CD4-positive, alpha-beta T cell treated with Interleukin-15 for 4 hours (primary cell): ENCODE data around the gene WDPCP.
A peak's percentile ranks its signal among the peaks of the same experiment; 100 is the strongest.
"Not testable (repeated sequence)": the region's sequence is repeated elsewhere in the genome, so short reads cannot be mapped to it uniquely, and the experiment has no call there.

Experiments
- DNase-seq: peaks from one replicate; pipeline ENCODE4 v3.0.0-alpha.2; 2020; ENCODE audit warnings: low spot score

Gene WDPCP

DNA sequence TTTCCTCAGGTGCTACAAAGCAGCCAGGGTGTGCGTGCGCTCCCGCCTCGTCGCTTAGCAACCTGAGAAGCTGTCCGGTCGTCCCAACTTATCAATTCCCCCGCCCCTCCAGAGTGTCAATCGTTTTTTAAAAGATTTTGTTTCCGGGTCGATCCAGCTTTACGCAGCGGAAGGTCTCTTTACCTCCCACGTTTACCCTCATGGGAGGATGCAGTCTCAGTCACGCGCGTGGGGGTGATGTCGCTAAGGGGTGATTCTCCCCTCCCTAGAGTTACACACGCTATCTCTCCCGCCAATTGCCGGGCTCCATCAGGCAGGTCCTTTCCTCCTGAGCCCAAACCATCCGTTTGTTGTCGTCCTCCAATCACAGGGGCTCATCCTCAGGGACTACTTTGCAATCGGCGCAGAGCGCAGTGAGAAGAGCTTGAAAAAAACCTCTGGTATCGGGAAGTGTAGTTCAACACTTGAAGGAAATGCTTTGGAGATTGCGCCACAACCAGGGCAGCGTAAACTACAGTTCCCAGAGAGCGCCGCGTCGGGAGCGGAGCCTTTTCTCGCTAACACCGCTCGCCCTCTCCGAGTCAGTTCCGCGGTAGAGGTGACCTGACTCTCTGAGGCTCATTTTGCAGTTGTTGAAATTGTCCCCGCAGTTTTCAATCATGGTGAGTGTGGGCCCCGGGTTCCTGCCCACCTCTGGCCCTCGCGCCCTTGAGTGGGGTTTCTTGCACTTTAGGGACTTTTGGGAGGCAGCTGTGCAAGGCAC, at the start of gene WDPCP, which contains the start of gene MDH1:
TSS of gene WDPCP (minus strand) at position 93 of the 763 bp plus-strand sequence. CDS start 206 bp downstream, outside the sequence.
TSS of gene MDH1 (plus strand) at position 579 of the 763 bp plus-strand sequence. CDS start at position 660, 81 bp downstream.
- peak; percentile 96 for DNase-seq

DNA sequence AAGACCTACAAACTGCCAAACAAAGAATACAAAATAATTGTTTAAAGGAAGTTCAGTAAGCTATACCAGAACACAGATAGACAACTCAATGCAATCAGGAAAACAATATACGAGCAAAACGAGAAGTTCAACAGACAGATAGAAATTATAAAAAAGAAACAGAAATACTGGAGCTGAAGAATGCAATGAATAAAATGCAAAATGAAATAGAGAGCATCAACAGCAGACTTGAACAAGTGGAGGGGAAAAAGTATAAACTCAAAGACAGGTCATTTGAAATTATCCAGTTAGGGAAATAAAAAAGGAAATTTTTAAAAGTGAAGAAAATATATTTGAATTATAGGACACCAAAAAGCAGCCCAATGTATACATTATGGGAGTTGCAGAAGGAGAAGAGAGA, 44.1 kb upstream of the WDPCP start:
- DNase-seq = no peak

GRCh38 chr2:63631501-63631900, 43.2 kb upstream of the WDPCP start:
- DNase-seq = no peak

DNA sequence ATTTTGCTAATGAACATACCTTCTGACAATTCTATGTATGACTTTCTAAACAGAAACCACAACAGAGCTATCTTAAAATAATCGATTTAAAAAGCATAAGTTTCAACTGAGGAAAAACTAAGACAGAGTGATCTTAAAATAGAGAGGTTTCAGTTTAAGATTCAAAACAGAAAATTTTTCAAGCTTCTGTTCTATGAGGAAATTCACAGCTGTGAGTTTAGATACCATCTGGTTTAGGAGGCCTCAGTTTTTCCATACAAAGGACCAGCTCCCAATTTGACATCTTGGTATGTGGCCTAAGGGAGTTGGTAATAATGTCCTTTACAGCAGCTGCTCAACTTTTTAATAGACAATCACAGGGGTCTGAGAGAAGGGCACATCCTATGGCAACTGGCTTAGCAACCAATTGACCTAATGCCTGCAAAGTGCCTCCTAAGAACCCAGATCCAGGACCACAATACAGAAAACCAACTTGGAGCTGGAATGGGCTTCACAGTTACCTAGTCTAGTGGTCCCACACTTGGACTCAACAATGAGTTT, 40.2 kb upstream of the WDPCP start:
- no peak for DNase-seq

DNA sequence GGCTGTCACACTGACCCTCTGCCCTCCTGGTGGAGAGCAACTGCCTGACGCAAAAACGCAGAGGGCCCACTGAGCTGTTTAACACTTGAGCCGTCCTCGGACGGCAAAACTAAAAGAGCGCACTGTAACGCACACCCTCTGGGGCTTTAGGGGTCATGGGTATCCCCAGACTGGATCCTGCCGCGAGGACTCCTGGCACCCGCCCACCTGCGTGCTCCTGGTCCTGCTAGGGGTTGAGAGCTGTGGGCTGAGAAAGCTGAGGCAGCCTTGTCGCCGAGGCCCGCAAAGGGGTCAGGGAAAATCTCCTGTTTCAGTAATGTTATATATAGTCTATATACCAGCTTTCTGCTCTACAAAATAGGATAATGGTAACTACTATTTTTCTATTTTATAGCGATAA, 39.6 kb upstream of the WDPCP start:
- DNase-seq = no peak

GRCh38 chr2:63623763-63624162, 35.5 kb upstream of the WDPCP start:
- not testable (repeated sequence) for DNase-seq

DNA sequence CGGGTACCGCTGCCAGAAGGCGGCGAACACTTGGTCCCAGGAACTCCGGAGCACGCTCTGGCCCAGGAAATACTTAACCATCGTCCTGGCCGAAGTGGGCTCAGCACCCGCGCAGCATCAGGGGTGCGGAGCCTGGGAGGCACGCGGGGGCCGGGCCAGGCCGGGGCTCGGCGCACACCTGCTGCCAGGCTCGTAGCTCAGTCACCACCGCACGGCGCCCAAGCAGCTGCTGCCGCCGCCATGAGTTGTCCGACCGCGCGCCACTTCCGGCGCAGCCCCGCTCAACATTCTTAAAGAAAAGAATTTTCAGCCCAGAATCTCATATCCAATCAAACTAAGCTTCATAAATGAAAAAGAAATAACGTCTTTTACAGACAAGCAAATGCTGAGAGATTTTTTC, 34.5 kb upstream of the WDPCP start:
- no peak for DNase-seq

- no peak for DNase-seq
Measured at GRCh38 chr2:63619328-63619727, 31.1 kb upstream of the WDPCP start.

DNA sequence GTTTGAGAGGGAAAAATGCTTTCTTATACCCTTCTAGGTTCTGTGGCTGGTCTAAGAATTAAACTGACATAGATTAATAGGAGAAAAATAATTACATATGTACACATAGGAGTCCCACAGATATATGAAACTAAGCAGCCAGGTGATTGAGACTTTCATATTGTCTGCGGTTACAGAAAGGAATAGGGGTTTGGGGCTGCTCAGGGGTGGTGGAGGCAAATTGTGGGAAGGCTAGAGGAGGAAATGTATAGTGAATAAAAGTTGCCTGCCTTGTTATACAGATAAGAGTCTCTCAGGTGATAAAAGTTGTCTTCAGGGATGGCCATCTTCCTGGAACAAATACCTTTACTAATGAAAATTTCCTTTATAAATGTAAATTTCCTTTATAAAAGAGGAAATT, 29.1 kb upstream of the WDPCP start:
- DNase-seq = no peak

DNA sequence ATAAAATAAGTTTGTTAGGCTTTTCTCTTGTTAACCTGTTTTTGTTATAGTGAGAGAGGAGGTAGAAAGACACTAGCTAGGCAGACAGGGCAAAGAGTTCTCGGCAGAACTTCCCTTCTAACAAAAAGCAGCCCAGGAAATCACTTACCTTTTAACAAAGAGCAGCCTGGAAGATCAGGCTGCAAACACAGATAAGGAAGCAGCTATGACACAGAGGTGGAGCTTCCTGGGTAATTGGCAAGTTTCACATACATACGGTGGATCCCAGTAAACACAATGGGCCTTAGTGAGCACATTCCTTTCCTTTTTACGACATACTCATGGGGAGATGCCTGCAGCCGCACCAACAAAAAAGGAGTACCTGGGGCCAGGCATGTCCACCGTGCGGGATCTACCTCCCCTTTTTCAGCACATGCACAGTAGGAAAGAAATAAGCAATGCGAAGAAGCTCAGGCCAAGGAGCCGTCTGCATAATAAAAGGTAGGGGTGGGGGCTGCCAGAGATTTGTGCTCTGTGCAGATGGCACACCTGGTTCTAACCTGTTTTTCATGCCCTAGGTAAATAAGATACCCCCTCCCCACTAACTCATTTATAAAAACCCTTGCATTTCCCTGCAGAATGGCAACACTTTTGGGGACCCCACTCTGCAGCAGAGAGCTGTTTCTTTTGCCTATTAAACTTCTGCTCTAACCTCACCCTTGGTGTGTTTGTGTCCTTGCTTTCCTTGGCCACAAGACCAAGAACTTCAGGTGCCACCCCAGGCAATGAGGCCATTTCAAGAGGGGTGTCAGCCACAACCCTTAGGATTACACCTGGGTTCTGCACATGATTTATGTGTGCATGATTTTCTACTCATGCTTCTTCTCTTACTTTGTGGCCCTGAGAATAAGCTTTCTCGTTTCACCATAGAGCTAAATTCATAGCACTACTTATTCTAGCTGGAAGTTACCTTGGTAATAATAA, 27.0 kb upstream of the WDPCP start:
- no peak for DNase-seq

DNA sequence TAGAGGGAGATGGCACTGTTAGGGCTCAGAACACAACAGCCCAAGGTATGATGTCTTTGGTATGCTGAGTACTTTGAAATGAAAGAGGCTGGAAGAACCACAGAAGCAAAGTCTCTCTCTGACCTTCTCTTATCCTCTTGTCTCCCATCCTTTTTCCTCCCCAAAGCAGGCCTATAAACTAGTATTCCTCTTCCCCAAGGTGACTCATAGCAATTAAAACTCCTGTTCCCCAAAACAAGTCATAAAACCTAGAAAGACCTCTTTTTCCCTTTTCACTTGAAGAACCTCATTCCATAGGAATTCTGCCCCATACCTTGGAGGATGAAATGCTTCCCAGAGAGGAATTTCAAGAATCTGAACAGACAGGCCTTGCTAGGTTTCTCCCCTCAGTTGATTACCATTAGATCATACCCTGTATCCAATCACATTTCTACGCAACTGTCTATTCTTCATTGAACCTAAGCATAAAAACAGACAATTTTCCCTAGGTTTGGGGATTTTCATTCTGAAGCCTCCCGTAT, 26.2 kb upstream of the WDPCP start:
- no peak for DNase-seq

DNA sequence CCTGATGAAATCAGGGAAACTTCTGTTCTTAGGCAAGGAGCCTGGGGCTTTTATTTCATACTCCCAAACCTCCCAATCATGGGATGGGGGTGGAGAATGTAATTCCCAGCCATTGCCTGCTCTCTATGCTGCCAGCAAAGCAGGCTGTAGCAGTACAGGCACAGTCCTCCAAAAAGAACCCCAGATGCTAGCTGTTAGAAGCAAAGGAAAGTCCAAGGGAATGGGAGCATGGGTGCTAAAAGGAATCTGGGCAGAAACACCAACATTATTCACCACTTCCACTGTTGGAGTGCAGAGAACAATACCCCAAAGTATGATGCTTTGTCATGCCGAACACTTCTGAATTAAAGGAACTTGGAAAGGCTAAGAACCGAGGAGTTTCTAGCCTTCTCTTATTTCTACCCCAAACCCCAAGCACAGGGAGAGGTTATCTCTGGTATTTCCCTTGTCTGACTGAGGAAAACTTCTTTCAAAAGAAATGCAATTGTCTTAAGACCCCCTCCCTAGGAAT, 25.2 kb upstream of the WDPCP start:
- no peak for DNase-seq

- DNase-seq = no peak
Measured at GRCh38 chr2:63610525-63610924, 22.2 kb upstream of the WDPCP start.

DNA sequence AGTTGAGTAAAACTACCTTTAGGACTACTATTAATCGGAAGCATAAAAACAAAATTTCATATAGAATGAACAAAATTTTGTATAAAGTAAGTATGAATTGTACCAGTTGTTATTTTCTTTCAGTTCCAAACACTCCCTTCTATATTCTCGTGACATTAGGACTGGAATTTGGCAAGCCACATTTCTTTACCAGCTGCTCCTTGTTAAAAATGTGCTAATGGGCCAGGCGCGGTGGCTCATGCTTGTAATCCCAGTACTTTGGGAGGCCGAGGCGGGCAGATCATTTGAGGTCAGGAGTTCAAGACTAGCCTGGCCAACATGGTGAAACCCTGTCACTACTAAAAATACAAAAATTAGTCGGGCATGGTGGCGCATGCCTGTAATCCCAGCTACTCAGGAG, 20.6 kb upstream of the WDPCP start:
- DNase-seq = not testable (repeated sequence)

GRCh38 chr2:63604666-63605065, 16.4 kb upstream of the WDPCP start:
- DNase-seq = no peak

GRCh38 chr2:63600881-63601460, 12.7 kb upstream of the WDPCP start:
- DNase-seq = no peak

DNA sequence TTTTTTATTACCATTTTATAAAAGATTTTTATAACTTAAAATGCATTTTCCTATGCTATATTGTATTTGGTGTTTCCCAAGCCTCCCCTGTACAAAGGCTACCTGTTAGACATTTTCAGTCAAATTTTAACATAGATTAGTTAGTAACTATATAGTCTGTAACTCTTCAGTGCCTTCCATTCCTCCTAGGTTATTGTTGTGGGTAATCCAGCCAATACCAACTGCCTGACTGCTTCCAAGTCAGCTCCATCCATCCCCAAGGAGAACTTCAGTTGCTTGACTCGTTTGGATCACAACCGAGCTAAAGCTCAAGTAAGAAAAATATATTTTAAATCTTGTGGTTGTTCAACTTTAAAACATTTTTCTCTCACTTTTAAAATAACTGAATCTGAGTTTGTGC, 10.7 kb upstream of the WDPCP start:
- DNase-seq = no peak

GRCh38 chr2:63596401-63596883, 8.2 kb upstream of the WDPCP start:
- DNase-seq = no peak

DNA sequence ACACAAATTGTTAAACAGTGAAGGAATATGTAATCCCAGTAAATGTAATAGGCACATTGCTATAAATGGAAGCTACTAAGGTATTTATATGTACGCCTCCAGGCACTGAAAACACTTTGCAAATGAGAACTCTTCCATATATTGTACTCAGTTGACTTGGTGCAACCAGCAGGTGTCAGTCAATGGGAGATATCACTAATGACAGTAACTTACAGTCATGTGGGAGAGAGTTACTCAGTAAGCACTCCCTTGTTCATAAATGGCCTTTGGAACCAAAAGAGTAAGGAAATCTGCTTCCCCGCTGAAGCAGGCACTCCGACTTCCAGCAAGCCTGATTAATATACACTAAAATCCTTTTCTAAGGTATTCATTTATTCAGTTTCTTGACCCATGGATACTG, 6.4 kb upstream of the WDPCP start:
- no peak for DNase-seq

DNA sequence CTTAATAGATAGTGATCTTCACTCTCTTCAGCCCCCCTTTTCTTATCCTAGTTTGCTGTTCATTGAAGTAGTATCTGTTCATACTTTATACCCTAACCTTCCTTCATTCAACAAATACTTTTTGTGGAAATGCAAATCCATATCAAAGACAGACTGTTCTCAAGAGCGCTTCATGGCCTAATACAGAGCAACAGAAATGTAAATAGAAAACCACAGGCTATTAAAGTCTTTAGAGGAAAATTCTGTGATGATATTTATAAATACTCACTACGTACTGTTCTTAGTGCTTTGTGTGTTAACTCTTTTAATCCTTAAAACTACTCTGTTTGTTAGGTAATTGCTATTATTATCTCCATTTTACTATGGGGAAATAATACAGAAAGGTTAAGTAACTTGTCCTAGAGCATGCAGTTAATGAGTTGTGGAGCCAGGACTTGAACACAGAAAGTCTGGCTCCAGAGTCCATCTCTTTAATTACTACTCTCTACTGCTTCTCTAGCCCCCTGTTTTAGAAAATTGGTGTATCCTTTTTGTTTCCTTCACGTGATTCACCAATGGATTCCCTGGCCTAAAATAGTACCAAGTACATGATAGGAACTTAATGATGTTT, 3.4 kb upstream of the WDPCP start:
- DNase-seq = no peak
